Uterus (tissue), 2 donors: ENCODE results near the gene CTH.

Source experiments
- CTCF ChIP-seq, 4 experiments: fragments of 200-600 bp in 2 of 4; fragments of 450-650 bp in 2 of 4; sonication (generic) in 2 of 4; IDR thresholded peaks; one replicate each; pipeline ENCODE4 v1.5.1; 2016 to 2019; ENCODE audit warnings: antibody characterized with exemption in 4 of 4, mild to moderate bottlenecking in 2 of 4, moderate library complexity in 1 of 4
- POLR2A ChIP-seq, 2 donors: fragments of 450-650 bp; IDR thresholded peaks; one replicate each; pipeline ENCODE4 v1.6.1; 2016; ENCODE audit warnings: antibody characterized with exemption in 2 of 2, mild to moderate bottlenecking in 1 of 2, moderate library complexity in 1 of 2

GRCh38 chr1:70409136-70409535 lies 1.9 kb upstream of the CTH start:
- TF ChIP-seq CTCF (IDR thresholded peaks at IDR 0.05) (no peak), POLR2A (IDR thresholded peaks at IDR 0.05) (no peak)
